HG02970 (cell line): ENCODE measurements around the gene AOAH.
"Not testable (repeated sequence)": the region's sequence is repeated elsewhere in the genome, so short reads cannot be mapped to it uniquely, and the experiment has no call there.

Source experiments
- ATAC-seq: cut with Tn5 transposase; IDR thresholded peaks from one replicate; pipeline ENCODE4 v1.9.1; 2021; ENCODE audit warnings: mild to moderate bottlenecking, moderate library complexity, moderate number of reproducible peaks; ENCODE audit not compliant: unreplicated experiment, low FRiP score

The AOAH gene

DNA sequence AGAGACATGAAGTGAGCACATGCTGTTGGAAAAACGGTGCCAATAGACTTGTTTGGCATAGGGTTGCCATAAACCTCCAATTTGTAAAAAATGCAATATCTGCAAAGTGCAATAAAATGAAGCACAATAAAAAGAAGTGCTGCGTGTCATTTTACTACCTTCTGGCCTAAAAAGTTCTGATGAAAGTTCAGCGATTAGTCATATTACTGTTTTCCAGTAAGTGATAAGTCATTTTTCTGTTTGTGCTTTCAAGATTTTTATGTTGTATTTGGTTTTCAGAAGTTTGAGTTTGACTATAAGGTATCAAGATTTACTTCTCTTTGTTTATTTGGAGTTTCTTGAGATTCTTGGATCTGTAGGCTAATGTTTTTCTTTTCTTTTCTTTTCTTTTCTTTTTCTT is 16.8 kb downstream of the AOAH start:
- no peak for ATAC-seq

DNA sequence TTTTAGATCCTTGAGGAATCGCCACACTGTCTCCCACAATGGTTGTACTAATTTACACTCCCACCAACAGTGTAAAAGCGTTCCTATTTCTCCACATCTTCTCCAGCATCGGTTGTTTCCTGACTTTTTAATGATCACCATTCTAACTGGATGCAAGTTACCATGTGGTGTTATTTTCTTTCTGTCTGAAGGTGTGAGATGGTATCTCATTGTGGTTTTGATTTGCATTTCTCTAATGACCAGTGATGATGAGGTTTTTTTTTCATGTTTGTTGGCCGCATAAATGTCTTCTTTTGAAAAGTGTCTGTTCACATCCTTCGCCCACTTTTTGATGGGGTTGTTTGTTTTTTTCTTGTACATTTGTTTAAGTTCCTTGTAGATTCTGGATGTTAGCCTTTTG is 20.4 kb downstream of the AOAH start:
- ATAC-seq: not testable (repeated sequence)

DNA sequence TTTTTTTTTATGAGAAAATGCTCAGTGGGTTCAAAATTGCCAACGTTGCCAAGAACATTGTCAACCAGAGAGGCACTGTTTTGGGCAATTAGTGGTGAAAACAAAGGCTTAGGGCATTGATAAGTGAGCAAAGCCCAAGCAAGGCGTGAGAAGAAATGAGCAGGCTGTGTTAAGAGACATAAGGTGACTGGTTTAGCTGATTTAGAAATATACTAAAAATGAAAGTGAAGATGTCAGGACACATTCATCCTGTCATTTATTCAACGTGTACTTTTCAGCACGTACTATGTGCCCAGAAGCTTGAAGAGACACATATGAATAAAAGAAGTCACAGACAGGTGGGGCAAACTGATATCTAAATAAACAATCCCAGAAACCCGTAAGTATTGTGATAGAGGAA is 31.8 kb downstream of the AOAH start:
- ATAC-seq: no peak

DNA sequence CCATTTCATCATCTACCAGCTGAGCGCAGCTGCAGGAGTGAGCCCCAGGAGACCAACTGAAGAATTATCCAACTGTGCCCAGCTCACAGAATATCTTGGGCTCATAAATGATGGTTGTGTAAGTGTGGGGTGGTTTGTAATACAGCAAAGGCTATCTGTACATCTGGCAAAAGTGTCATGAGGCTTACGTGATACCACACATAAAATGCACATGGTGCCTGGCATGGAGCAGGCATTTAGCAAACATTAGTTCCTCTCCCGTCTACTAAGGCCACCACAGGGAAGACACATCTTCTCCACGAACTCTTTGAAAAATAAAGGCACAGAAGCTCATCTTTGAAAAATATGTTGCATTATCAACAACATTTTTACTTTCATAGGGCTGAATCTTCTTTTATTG is 32.3 kb downstream of the AOAH start:
- no peak for ATAC-seq

DNA sequence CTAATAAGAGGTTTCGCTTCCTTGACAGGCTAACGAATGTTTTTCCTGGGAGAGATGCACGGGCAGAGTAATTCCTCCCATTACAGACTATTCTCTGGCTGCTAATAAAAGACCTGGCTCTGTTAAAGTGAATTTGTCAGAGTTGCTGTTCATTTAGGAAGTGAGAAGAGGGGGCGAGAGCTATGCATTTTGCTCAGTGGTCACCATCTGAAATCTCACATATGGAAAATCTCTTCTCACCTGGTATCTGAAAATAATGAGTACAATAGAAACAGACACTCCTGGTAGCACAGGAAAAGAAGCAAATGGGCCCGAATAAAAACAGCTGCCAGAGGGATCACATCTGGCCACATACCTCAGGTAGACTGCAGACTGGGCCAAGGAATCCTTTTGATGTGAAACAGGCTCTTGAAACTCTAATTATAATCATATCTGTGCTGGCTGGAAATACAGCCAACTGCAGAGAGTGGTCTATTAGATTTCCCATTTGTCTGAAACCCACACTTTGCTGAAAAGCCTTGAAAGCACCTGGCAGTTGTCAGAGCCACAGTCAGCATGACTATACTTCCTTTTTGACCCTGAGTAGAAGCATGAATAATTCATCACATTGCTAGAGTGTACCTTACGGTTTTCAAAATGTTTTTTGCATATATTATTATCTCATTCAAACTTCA is 33.6 kb downstream of the AOAH start:
- ATAC-seq: no peak

DNA sequence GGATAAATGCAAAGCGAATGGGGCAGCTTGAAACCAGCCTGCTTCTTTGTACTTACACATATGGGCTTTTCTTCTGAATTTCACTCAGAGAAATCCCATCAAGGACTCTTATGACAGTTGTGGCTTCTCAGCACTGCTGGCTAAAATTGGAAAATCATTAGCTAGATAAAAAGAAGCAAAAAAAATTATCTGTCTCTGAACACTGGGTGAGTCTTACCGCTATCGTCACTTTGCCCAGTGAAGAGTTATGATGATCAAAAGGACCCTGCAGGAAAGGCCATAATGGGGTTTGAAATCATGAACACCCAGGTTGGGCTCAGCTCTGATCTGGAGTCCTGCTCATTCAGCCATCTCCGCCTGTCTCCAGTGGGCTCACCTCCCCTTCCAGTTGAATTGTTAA is 34.3 kb downstream of the AOAH start:
- ATAC-seq: no peak

DNA sequence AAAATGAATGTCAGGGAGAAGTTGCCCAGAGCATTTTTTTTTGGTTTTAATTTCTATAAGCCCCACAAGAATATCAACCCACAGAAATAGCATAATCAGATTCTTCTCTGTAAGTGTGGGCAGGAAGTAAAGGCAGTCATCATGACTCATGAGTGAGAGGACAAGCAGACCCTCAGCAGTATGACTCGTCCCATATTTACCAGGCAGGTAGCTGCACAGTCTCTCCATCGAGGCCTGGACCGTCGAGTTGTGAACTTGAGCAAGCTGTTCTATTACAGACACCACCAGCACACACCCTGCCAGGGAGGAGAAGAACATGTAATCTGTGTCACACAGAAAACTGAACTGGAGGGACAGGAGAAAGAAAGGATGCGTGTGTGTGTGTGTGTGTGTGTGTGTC is 37.8 kb downstream of the AOAH start:
- no peak for ATAC-seq

DNA sequence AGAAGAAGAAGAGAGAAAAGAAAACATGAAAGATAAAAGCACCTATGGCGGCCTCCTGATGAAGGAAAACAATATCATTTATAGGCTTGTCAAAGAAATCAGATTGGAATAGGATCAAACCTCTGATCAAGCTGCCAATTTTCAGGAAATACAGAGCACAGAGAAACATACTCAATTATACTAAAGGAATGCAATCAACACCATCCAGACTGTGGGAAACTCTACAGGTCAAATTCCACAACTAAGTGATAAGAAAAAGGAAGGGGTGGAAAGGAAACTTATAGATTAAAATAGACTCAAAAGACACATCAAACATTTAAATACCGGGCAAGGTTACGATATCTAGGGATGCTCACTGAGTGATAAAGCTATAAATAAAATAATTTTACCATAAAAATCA is 39.3 kb downstream of the AOAH start:
- no peak for ATAC-seq

DNA sequence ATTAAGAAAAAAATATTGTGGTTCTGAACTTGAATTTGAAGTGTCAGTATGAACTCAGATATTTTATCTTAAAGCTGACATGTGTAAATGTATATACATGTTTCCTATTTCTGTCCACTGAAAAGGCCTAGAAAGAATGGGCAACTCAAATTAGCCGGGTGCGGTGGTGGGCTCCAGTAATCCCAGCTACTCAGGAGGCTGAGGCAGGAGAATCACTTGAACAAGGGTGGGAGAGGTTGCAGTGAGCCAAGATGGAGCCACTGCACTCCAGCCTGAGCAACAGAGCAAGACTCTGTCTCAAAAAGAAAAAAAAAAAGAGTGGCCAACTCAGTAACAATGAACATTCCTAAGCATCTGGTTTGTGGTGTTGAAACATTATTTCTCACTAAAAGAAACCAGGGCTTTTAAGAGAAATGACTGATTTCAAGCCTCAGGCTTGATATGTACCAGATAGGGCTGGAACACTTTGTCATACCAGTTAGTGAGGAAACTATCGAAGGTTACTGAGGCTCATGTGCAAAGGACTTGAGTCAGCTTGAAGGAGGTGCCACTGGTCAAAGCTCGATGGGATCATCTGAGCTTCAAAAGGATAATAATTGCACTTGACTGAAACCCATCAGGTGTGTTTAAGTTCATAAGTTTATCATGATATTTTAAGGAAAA is 40.5 kb downstream of the AOAH start:
- no peak for ATAC-seq

DNA sequence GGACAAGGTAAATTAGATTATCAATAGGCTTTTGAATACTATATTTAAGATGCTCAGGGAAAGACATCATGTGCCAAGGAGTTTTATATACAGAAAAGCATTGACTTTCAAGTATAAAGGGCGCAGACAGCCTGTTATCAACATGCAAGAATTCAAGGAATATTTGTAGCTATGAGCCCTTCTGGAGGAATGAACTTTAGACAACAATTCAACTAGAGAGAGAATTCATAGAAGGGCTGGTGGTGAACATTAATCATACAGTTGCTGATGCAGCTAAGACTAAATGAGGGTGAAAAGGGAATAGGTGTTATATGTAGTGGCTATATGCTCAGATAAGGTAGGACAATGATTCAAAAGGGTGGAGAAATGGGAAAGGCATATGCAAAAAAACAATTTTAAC is 41.2 kb downstream of the AOAH start:
- ATAC-seq: no peak

DNA sequence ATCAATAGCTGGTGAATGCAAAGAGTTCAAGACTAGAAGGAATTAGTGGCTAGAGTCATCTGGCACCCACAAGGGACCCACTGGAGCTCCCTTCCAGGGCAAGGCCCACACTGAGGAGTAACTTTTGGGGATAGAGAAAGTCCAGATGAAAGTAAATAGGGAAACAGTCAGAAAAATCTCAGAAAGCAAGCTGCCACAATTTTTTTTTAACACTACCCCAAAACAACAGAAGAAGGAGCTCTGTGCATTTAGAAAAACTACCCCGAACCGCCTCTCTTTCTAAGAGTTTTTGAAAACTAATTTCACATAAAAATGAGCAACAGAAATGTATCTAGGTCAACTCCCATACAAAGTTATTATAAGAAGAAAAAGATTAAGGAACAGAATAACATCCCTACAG is 42.2 kb downstream of the AOAH start:
- ATAC-seq: no peak

DNA sequence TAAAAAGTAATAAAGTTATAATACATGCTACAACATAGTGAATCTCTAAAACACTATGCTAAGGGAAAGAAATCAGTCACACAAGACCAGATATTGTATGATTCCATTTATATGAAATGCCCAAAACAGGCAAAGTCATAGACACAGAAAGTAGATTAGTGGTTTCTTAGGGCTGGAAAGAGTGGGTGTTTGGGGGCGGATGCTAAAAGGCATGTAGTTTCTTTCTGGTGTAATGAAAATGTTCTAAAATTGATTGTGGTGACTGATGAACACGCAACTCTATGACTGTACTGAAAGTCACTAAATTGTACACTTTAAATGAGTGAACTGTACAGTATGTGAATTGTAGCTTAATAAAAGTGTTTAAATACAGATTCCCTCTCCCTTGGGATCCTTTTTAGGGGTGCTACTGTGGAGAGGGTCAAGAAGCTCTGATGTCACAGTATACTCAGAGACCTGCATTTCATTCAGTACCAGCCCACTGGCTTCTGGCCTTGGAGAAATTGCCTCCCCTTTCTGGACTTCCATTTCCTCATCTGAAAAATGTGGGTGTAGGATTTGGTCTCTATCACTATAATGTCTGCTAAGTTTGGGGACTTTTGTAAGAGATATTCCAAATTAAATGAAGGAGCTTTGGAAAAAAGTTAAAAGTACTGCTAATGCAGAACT is 46.4 kb downstream of the AOAH start:
- ATAC-seq: no peak

DNA sequence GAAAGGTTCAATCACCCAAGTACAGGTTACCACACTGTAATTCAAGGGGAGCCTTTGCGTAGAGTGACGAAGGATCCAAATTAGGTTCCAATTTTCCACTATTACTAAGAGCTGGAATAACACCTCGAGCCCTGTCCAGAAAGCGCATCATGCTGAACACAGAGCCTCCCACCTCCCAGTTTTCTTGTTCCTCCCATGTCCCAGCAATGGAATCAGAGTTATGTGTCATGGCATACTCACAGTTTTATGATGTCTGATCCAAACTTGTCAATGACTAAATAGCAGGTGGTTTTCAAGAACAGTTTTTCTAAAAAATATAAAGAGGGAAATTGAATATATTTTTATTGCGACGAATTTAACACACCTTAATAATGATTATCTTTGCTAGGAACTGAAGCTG is 50.6 kb downstream of the AOAH start:
- no peak for ATAC-seq

DNA sequence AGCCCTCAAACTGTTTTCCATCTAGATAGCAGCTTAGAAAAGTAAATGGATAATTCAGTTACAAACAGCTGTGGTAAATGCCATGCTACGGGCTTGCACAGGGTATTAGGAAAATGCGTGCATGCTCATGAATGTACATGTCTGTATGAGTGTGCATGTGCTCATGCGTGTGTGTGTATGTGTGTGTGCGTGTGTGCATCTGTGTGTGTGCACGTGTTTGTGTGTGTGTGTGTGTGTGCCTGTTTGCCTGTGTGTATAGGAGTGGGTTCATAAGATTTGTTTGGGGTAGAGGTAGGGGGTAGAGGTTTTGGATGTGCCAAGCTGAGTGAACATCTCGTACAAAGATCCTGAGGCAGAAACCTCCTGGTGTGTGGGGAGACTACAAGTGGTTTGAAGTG is 52.9 kb downstream of the AOAH start:
- no peak for ATAC-seq

DNA sequence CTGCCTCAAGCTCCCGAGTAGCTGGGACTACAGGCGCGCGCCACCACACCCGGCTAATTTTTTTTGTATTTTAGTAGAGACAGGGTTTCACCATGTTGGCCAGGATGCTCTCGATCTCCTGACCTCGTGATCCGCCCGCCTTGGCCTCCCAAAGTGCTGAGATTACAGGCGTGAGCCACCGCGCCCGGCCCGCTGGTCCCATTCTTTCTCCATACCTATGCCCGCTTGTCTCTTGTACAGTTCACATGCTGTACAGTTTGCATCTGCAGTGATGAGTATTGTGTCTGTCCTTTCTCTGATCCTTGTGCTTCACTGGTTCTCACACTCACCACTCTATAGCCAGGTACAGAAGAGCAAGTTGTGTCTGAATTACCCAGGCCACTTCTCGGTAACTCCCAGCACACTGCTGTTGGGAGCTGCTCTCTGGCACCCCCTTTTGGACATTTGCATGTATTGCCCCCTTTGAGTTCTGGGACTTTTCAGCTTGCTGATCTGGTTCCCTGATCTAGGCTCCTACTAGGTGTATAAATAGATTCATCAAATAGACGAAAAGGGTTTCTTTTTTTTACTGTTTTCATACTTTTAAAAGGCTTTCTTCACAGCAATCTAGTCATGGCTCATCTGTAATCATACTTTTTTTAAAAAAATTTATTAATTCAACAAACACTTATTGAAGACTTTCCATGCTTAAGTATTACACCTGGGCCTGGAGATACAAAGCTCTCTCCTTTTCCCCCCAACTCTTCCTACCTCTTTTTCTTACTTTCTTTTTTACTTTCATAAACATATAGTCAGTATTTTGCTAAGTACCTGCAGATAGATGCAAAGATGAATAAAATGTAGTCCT is 53.5 kb downstream of the AOAH start:
- no peak for ATAC-seq

DNA sequence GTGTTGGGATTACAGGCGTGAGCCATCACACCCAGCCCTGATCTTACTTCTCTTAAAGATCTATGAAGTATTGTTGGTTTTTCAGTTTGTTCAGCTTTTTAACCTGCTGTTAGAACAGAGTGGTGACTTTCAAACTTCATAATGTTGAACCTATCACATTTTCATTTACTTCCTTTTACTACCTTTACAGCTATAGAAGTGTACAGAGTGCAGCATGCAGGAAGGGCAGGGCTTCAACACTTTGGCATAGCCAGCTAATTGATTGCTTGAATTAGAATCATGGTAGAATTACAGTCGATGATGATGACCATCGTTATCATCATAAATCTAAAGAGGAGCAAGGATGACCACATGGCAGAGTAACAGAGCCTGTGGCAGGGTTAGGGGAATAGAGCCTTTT is 55.5 kb downstream of the AOAH start:
- no peak for ATAC-seq

DNA sequence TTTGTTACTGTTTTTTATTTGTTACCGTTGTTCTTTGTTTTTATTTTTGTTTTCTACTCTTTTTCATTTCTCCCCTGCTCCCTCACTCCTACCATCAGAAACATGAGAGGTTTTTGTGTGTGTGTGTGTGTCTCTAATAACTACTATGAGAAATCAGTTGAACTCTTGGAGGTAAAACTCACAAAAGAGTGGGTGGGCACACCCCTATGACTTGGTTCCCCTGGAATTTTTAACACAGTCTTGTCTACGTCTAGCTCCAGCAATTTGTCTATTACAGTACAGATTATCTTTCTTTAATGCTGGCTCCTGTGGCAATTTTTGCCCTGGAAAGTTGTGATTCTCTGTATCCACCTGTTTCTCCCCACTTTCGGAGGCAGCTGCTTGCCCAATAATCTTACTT is 56.2 kb downstream of the AOAH start:
- ATAC-seq: no peak

DNA sequence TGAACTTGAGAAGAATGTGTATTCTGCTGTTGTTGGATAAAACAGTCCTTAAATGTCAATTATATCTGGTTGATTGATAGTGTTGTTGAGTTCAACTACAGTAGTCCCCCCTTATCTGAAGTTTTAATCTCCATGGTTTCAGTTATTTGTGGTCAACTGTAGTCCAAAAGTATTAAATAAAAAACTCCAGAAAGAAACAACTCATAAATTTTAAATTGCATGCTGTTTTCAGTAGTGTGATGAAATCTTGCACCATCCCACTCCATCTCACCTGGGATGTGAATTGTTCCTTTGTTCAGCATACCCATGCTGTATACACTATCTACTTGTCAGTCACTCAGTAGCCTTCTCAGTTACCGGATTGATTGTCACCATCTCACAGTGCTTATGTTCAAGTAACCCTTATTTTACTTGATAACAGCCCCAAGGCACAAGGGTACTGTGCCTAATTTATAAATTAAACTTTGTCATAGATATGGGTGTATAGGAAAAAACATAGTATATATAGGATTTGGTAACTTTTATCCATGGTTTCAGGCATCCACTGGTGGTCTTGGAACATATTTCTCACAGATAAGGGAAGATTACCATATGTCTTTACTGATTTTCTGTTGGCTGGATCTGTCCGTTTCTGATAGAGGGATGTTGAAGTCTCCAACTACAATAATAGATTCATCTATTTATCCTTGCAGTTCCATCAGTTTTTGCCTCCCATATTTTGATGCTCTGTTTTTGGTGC is 57.1 kb downstream of the AOAH start:
- no peak for ATAC-seq

DNA sequence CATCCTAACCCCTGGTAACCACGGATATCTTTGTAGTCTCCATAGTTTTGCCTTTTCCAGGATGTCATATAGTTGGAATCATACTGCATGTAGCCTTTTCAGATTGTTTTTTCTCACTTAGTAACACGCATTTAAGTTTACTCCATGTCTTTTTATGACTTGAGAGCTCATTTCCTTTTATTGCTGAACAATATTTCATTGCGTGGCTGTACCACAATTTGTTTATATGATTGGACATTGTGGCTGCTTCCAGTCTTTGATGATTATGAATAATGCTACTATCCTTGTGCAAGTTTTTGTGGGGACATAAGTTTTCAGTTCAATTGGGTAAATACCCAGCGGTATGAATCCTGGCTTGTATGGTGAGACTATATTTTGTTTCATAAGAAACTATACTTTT is 60.8 kb downstream of the AOAH start:
- ATAC-seq: no peak

DNA sequence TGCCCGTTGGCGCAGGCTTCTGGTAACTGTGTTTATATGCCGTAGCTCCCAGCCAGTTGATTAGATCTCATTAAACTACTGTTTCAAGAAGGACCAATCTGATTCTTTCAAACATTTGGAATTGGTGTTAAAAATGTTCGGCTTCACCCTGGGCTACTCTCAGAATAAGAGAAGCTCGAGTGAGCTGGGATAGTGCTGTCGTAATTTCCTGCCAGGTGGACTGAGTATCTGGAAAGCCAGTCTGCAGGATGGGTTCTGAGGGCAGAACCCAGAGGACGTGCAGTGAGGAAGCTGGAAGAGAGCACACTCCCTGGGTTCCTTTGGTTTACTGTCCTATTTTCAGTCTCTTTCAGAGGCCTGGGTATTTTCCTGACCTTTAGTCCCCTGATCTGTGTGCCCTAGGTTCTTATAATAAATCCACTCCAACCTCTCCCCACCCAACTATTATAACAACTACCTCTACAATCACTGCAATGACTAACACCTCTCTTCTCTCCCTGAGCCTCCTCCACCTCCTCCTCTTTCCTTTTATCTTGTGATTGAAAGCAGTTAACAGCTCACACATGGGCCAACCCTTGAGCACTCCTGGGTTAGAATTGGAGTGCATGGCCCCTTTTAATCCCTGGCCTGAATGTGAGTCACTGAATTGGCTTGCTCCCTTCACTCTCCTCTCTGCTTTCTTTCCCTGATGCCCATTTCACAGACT is 63.0 kb downstream of the AOAH start:
- no peak for ATAC-seq
